HepG2 (cell line): ENCODE data around the gene CCDC88A. TPM values are rescaled to one million over a fixed set of nuclear protein-coding genes. Genes with fewer than 3 reads are reported as not detected.
A peak's percentile ranks its signal among the peaks of the same experiment; 100 is the strongest.

Experiments
- ARHGAP35 ChIP-seq: sonication (generic); formaldehyde crosslinking; IDR thresholded peaks from 2 replicates; pipeline ENCODE4 v1.9.0; 2022; ENCODE audit warnings: mild to moderate bottlenecking, inconsistent platforms, moderate library complexity, missing genetic modification reagents, borderline replicate concordance
- ARID4A ChIP-seq: sonication (generic); formaldehyde crosslinking; IDR thresholded peaks from 2 replicates; pipeline ENCODE4 v1.5.0; 2020; ENCODE audit warnings: mild to moderate bottlenecking, missing genetic modification reagents, borderline replicate concordance
- ARID5B ChIP-seq: IDR thresholded peaks from 2 replicates; pipeline ENCODE4 v1.4.0; 2020; ENCODE audit warnings: mild to moderate bottlenecking, missing genetic modification reagents
- LCORL ChIP-seq, 2 experiments: fragments of 450-650 bp in 1 of 2; sonication (generic) in 1 of 2; formaldehyde crosslinking in 1 of 2; IDR thresholded peaks; 2 replicates each; pipeline versions ENCODE4 v1.5.0 to v1.6.1; 2017 to 2020; ENCODE audit warnings: antibody characterized with exemption in 1 of 2, missing genetic modification reagents in 1 of 2
- MIXL1 ChIP-seq: IDR thresholded peaks from 2 replicates; pipeline ENCODE4 v1.6.1; 2016
- MYNN ChIP-seq: sonication (generic); formaldehyde crosslinking; IDR thresholded peaks from 2 replicates; pipeline ENCODE4 v1.4.0; 2020; ENCODE audit warnings: mild to moderate bottlenecking, low read depth, missing genetic modification reagents
- ONECUT2 ChIP-seq: sonication (generic); formaldehyde crosslinking; IDR thresholded peaks from 2 replicates; pipeline ENCODE4 v1.4.0; 2020; ENCODE audit warnings: missing genetic modification reagents
- SMAD1 ChIP-seq: sonication (generic); formaldehyde crosslinking; IDR thresholded peaks from 2 replicates; pipeline ENCODE4 v1.4.0; 2020; ENCODE audit warnings: missing genetic modification reagents, low read depth, mild to moderate bottlenecking, borderline replicate concordance
- SNAI1 ChIP-seq: sonication (generic); formaldehyde crosslinking; IDR thresholded peaks from 2 replicates; pipeline ENCODE4 v1.5.0; 2020; ENCODE audit warnings: mild to moderate bottlenecking, missing genetic modification reagents, borderline replicate concordance
- SYNCRIP ChIP-seq: fragments of 200-400 bp; formaldehyde crosslinking; IDR thresholded peaks from 2 replicates; pipeline ENCODE4 v1.6.1; 2018; ENCODE audit warnings: mild to moderate bottlenecking, low read depth, low read length; ENCODE audit not compliant: insufficient read depth
- THRA ChIP-seq: sonication (generic); formaldehyde crosslinking; IDR thresholded peaks from 2 replicates; pipeline ENCODE4 v1.4.0; 2020; ENCODE audit warnings: missing genetic modification reagents, borderline replicate concordance
- ZNF317 ChIP-seq: sonication (generic); formaldehyde crosslinking; IDR thresholded peaks from 2 replicates; pipeline ENCODE4 v1.5.0; 2020; ENCODE audit warnings: mild to moderate bottlenecking, missing genetic modification reagents
- ZNF367 ChIP-seq: sonication (generic); formaldehyde crosslinking; IDR thresholded peaks from 2 replicates; pipeline ENCODE4 v1.4.0; 2020; ENCODE audit warnings: missing genetic modification reagents, borderline replicate concordance
- ZNF510 ChIP-seq: sonication (generic); formaldehyde crosslinking; IDR thresholded peaks from 2 replicates; pipeline ENCODE4 v1.4.0; 2020; ENCODE audit warnings: low read depth, mild to moderate bottlenecking, missing genetic modification reagents
- ZNF614 ChIP-seq: IDR thresholded peaks from 2 replicates; pipeline ENCODE4 v1.6.1; 2018; ENCODE audit warnings: missing biosample characterization, missing genetic modification reagents, inconsistent platforms, borderline replicate concordance
- ZUFSP ChIP-seq: sonication (generic); formaldehyde crosslinking; IDR thresholded peaks from 2 replicates; pipeline ENCODE4 v1.9.0; 2021; ENCODE audit warnings: missing genetic modification reagents, mild to moderate bottlenecking, borderline replicate concordance
- polyA plus RNA-seq, 8 experiments: library from polyadenylated mRNA; depleted of rRNA in 3 of 8; stranded (reverse) in 7 of 8; unstranded in 1 of 8; fragments of >200 nt; fragmentation: Illumina TruSeq in 4 of 8; extraction: Trizol in 4 of 8; gene quantifications; 2 replicates each; pipeline versions ENCODE4 v1.2.1 to v1.2.3, GENCODE V29; 2011 to 2016; ENCODE audit warnings: low read depth in 4 of 8, missing spikeins in 1 of 8, mixed read lengths in 1 of 8; ENCODE audit not compliant: insufficient read depth in 1 of 8
- total RNA-seq, 5 experiments: library from RNA; depleted of rRNA; stranded (reverse); fragments of >200 nt; fragmentation: Illumina TruSeq; extraction: Trizol; gene quantifications; 2 replicates each; pipeline ENCODE4 v1.2.3, GENCODE V29; 2016; ENCODE audit warnings: low read depth in 1 of 5

CCDC88A gene
- total and polyA plus RNA-seq, 2 of the 13 experiments (the other 11 are each of a cell fraction or from before 2014, with no cell fraction given), result 43.2 to 84.1 TPM

GRCh38 chr2:55419679-55420438 lies at the start of gene CCDC88A (continued):
- TF ChIP-seq ARID4A, result peak; percentile 96
- peak; percentile 96 for TF ChIP-seq ARHGAP35 (CRISPR knock-in tag)
- peak; percentile 90 for TF ChIP-seq THRA
- TF ChIP-seq MIXL1 (CRISPR knock-in tag), result peak; percentile 77; the same call in 1 of the 2 replicates
- TF ChIP-seq ZUFSP (CRISPR knock-in tag), result no peak
- peak; percentile 59 for TF ChIP-seq ONECUT2 (CRISPR knock-in tag)
- TF ChIP-seq SYNCRIP, result no peak
- peak; percentile 78 for TF ChIP-seq SMAD1 (CRISPR knock-in tag)
- peak; percentile 96 for TF ChIP-seq ARID5B (CRISPR knock-in tag)
- peak; percentile 97; the same call in 1 of the 2 replicates for TF ChIP-seq ZNF614
- TF ChIP-seq ZNF317 (CRISPR knock-in tag), result peak; percentile 87
- 0 out of 2 replicates have a peak, but pooled peaks have one; percentile 22 for TF ChIP-seq SNAI1
- TF ChIP-seq ZNF367 (CRISPR knock-in tag), result no peak; the same call in 1 of the 2 replicates
- TF ChIP-seq MYNN, result no peak; the same call in 1 of the 2 replicates
- no peak for TF ChIP-seq LCORL (IDR thresholded peaks at IDR 0.05)
- peak; percentile 93 for TF ChIP-seq LCORL (CRISPR knock-in tag; IDR thresholded peaks at IDR 0.05)
- TF ChIP-seq ZNF510 (CRISPR knock-in tag), result peak; percentile 94
